HEK293 (cell line): ENCODE data around the gene MPPED1.

Source experiments
- CTCF ChIA-PET: fragments of 350-600 bp; formaldehyde crosslinking; extraction: SDS; loops from one replicate; lab custom pipeline; 2021; ENCODE audit warnings: antibody characterized with exemption; lab: Yijun Ruan, JAX
- POLR2A ChIA-PET: fragments of 300-600 bp; formaldehyde crosslinking; extraction: SDS; loops from one replicate; lab custom pipeline; 2020; ENCODE audit warnings: antibody characterized with exemption, inconsistent platforms; lab: Yijun Ruan, JAX
- H3K27ac ChIP-seq: fragments of 200-500 bp; sonication (Bioruptor generic); 2 replicates; pipeline ENCODE4 v1.5.1; 2014; ENCODE audit warnings: low read depth, low read length, control low read depth, inconsistent platforms; ENCODE audit errors: extremely low read depth
- H3K36me3 ChIP-seq, 2 experiments: fragments of 200-500 bp in 1 of 2; sonication (Bioruptor generic) in 1 of 2; 1 replicate in 1 of 2; 2 replicates in 1 of 2; pipeline ENCODE4 v1.5.1; 2014 to 2017; ENCODE audit warnings: inconsistent platforms in 2 of 2, low read length in 2 of 2; ENCODE audit not compliant: control insufficient read depth in 2 of 2, insufficient read depth in 1 of 2
- H3K4me1 ChIP-seq: fragments of 200-500 bp; sonication (Bioruptor generic); 2 replicates; pipeline ENCODE4 v1.5.1; 2014; ENCODE audit warnings: mild to moderate bottlenecking, low read length, inconsistent platforms; ENCODE audit not compliant: control insufficient read depth, insufficient read depth
- H3K4me3 ChIP-seq: 2 replicates; pipeline ENCODE4 v1.5.1; 2011; ENCODE audit warnings: low read depth, mild to moderate bottlenecking, control low read depth, low read length, moderate library complexity
- H3K9me3 ChIP-seq: fragments of 200-500 bp; sonication (Bioruptor generic); 2 replicates; pipeline ENCODE4 v1.5.1; 2014; ENCODE audit warnings: low read depth, low read length, inconsistent platforms; ENCODE audit not compliant: control insufficient read depth, insufficient read depth
- BCL11A ChIP-seq: fragments of 450-650 bp; formaldehyde crosslinking; IDR thresholded peaks from 2 replicates; pipeline ENCODE4 v1.5.1; 2016; ENCODE audit warnings: low read depth, missing biosample characterization, missing genetic modification characterization
- EGR2 ChIP-seq: fragments of 450-650 bp; formaldehyde crosslinking; IDR thresholded peaks from 2 replicates; pipeline ENCODE4 v1.5.1; 2016; ENCODE audit warnings: low read depth, missing biosample characterization, missing genetic modification characterization
- GLI2 ChIP-seq: fragments of 450-650 bp; formaldehyde crosslinking; IDR thresholded peaks from 2 replicates; pipeline ENCODE4; 2017; ENCODE audit warnings: missing biosample characterization, missing genetic modification characterization, low read depth, borderline replicate concordance
- KLF16 ChIP-seq: fragments of 450-650 bp; formaldehyde crosslinking; IDR thresholded peaks from 2 replicates; pipeline ENCODE4 v1.5.1; 2017; ENCODE audit warnings: missing biosample characterization, missing genetic modification characterization
- KLF8 ChIP-seq: fragments of 450-650 bp; formaldehyde crosslinking; IDR thresholded peaks from 2 replicates; pipeline ENCODE4 v1.5.1; 2016; ENCODE audit warnings: missing biosample characterization, missing genetic modification characterization
- REPIN1 ChIP-seq: fragments of 450-650 bp; formaldehyde crosslinking; IDR thresholded peaks from 2 replicates; pipeline ENCODE4 v1.5.1; 2017; ENCODE audit warnings: missing biosample characterization, missing genetic modification characterization, low read depth
- TRIM28 ChIP-seq: IDR thresholded peaks from 2 replicates; pipeline ENCODE4 v1.6.1; 2011; ENCODE audit warnings: low read length, control low read depth, borderline replicate concordance
- ZBTB17 ChIP-seq: fragments of 450-650 bp; formaldehyde crosslinking; IDR thresholded peaks from 2 replicates; pipeline ENCODE4 v1.5.1; 2016; ENCODE audit warnings: missing biosample characterization, missing genetic modification characterization
- ZBTB20 ChIP-seq: fragments of 450-650 bp; formaldehyde crosslinking; IDR thresholded peaks from 2 replicates; pipeline ENCODE4 v1.5.1; 2016; ENCODE audit warnings: missing biosample characterization, missing genetic modification characterization
- ZFHX2 ChIP-seq: fragments of 450-650 bp; formaldehyde crosslinking; conservative IDR thresholded peaks from 2 replicates; pipeline ENCODE4 v1.5.1; 2016; ENCODE audit warnings: missing biosample characterization, missing genetic modification characterization
- ZFP69B ChIP-seq: fragments of 450-650 bp; formaldehyde crosslinking; IDR thresholded peaks from 2 replicates; pipeline ENCODE4 v1.5.1; 2016; ENCODE audit warnings: missing biosample characterization, missing genetic modification characterization
- ZNF132 ChIP-seq: fragments of 450-650 bp; formaldehyde crosslinking; IDR thresholded peaks from 2 replicates; pipeline ENCODE4 v1.5.1; 2017; ENCODE audit warnings: missing biosample characterization, missing genetic modification characterization, borderline replicate concordance
- ZNF155 ChIP-seq: fragments of 450-650 bp; formaldehyde crosslinking; IDR thresholded peaks from 2 replicates; pipeline ENCODE4 v1.5.1; 2016; ENCODE audit warnings: missing biosample characterization, missing genetic modification characterization
- ZNF221 ChIP-seq: fragments of 450-650 bp; formaldehyde crosslinking; IDR thresholded peaks from 2 replicates; pipeline ENCODE4 v1.5.1; 2017; ENCODE audit warnings: missing biosample characterization, missing genetic modification characterization, borderline replicate concordance
- ZNF23 ChIP-seq: fragments of 450-650 bp; formaldehyde crosslinking; IDR thresholded peaks from 2 replicates; pipeline ENCODE4 v1.5.1; 2016; ENCODE audit warnings: missing biosample characterization, missing genetic modification characterization, borderline replicate concordance
- ZNF302 ChIP-seq: fragments of 450-650 bp; formaldehyde crosslinking; IDR thresholded peaks from 2 replicates; pipeline ENCODE4 v1.5.1; 2016; ENCODE audit warnings: missing biosample characterization, missing genetic modification characterization, low read depth
- ZNF341 ChIP-seq: fragments of 450-650 bp; formaldehyde crosslinking; IDR thresholded peaks from 2 replicates; pipeline ENCODE4; 2016; ENCODE audit warnings: low read depth, missing biosample characterization, missing genetic modification characterization
- ZNF394 ChIP-seq: fragments of 450-650 bp; formaldehyde crosslinking; IDR thresholded peaks from 2 replicates; pipeline ENCODE4 v1.5.1; 2016; ENCODE audit warnings: missing biosample characterization, missing genetic modification characterization, mild to moderate bottlenecking, moderate library complexity, borderline replicate concordance
- ZNF544 ChIP-seq: fragments of 450-650 bp; formaldehyde crosslinking; IDR thresholded peaks from 2 replicates; pipeline ENCODE4 v1.5.0; 2017; ENCODE audit warnings: missing biosample characterization, missing genetic modification characterization
- ZNF555 ChIP-seq: fragments of 450-650 bp; formaldehyde crosslinking; conservative IDR thresholded peaks from 2 replicates; pipeline ENCODE4 v1.5.1; 2017; ENCODE audit warnings: missing biosample characterization, mild to moderate bottlenecking, missing genetic modification characterization, inconsistent platforms
- ZNF658 ChIP-seq: fragments of 450-650 bp; formaldehyde crosslinking; IDR thresholded peaks from 2 replicates; pipeline ENCODE4; 2016; ENCODE audit warnings: missing biosample characterization, missing genetic modification characterization
- ZNF664 ChIP-seq: fragments of 450-650 bp; formaldehyde crosslinking; IDR thresholded peaks from 2 replicates; pipeline ENCODE4 v1.5.1; 2016; ENCODE audit warnings: missing biosample characterization, missing genetic modification characterization
- ZNF677 ChIP-seq: fragments of 450-650 bp; IDR thresholded peaks from 2 replicates; pipeline ENCODE4 v1.5.0; 2018; ENCODE audit warnings: missing biosample characterization, mild to moderate bottlenecking, missing genetic modification characterization, moderate library complexity
- ZNF791 ChIP-seq: fragments of 450-650 bp; formaldehyde crosslinking; IDR thresholded peaks from 2 replicates; pipeline ENCODE4 v1.5.1; 2016; ENCODE audit warnings: missing biosample characterization, missing genetic modification characterization

The MPPED1 gene

GRCh38 chr22:43400449-43400848 is 11.4 kb upstream of the MPPED1 start:
- CTCF ChIA-PET, result interaction anchor here (0.6 to 0.7 kb wide), 3 partner anchors 98 to 167 kb away, joined by 3 read pairs; no protein-coding TSS in a partner anchor
- Histone ChIP-seq H3K27ac (no peak overlapping the region), H3K4me3 (no peak overlapping the region), H3K4me1 (no peaks in the 10 kb centered on the region), H3K9me3 (no peaks in the 10 kb centered on the region), H3K36me3 (no peaks in the 10 kb centered on the region)
- TF ChIP-seq KLF8 (no peak), GLI2 (no peak), REPIN1 (no peak), ZNF664 (tag by site-specific recombination) (no peak), ZNF302 (tag by site-specific recombination) (no peak), KLF16 (tag by site-specific recombination) (no peak), ZNF544 (tag by site-specific recombination) (no peak), ZNF132 (tag by site-specific recombination) (no peak), ZNF155 (no peak), ZNF677 (tag by site-specific recombination) (no peak), ZBTB20 (no peak)
- POLR2A ChIA-PET, result no interaction called here

- ChIA-PET POLR2A (no interaction called here), CTCF (interaction anchor here (0.6 kb wide), 1 partner anchor 15 kb away, joined by 4 read pairs; no protein-coding TSS in a partner anchor)
- peak; percentile 61 for TF ChIP-seq EGR2
- peak; percentile 32; the same call in 1 of the 2 replicates for TF ChIP-seq ZFHX2
- TF ChIP-seq ZNF544 (tag by site-specific recombination), result no peak
- Histone ChIP-seq H3K4me1 (no peaks in the 10 kb centered on the region), H3K27ac (no peak overlapping the region), H3K9me3 (no peaks in the 10 kb centered on the region), H3K4me3 (no peak overlapping the region), H3K36me3 (no peaks in the 10 kb centered on the region)
Measured at GRCh38 chr22:43401233-43401632, 10.6 kb upstream of the MPPED1 start.

GRCh38 chr22:43401661-43402060 is 10.2 kb upstream of the MPPED1 start:
- Histone ChIP-seq H3K9me3 (no peaks in the 10 kb centered on the region), H3K27ac (no peak overlapping the region), H3K36me3 (no peaks in the 10 kb centered on the region), H3K4me3 (no peak overlapping the region)
- ChIA-PET POLR2A (no interaction called here), CTCF (interaction anchor here (0.6 kb wide), 1 partner anchor 15 kb away, joined by 4 read pairs; no protein-coding TSS in a partner anchor)
- TF ChIP-seq ZNF791, result no peak
- no peak for TF ChIP-seq ZNF658
- TF ChIP-seq ZNF341 (tag by site-specific recombination), result no peak
- TF ChIP-seq BCL11A (tag by site-specific recombination), result no peak
- TF ChIP-seq ZFP69B (tag by site-specific recombination), result no peak
- no peak for TF ChIP-seq TRIM28
- no peak for TF ChIP-seq GLI2
- no peak for TF ChIP-seq ZNF221 (tag by site-specific recombination)
- TF ChIP-seq ZNF555 (tag by site-specific recombination), result no peak
- TF ChIP-seq, all 188 proteins: peak for 0
- H3K4me1 ChIP-seq, result no peaks in the 10 kb centered on the region

GRCh38 chr22:43402128-43402527 is 9.7 kb upstream of the MPPED1 start:
- Histone ChIP-seq H3K4me1 (no peaks in the 10 kb centered on the region), H3K27ac (no peak overlapping the region), H3K36me3 (no peaks in the 10 kb centered on the region), H3K9me3 (no peaks in the 10 kb centered on the region), H3K4me3 (no peak overlapping the region)
- POLR2A ChIA-PET, result no interaction called here
- no peak for TF ChIP-seq ZNF394 (tag by site-specific recombination)
- TF ChIP-seq ZBTB17 (tag by site-specific recombination), result peak; percentile 76
- TF ChIP-seq ZNF23 (tag by site-specific recombination), result peak; percentile 94
- CTCF ChIA-PET, result interaction anchor here (0.6 kb wide), 1 partner anchor 16 kb away, joined by 4 read pairs; no protein-coding TSS in a partner anchor
